Neutrophil (primary cell): ENCODE data around the gene ASB3.
"Not testable (repeated sequence)": the region's sequence is repeated elsewhere in the genome, so short reads cannot be mapped to it uniquely, and the experiment has no call there.

Experiments
- H3K27ac ChIP-seq: fragments of 200-600 bp; sonication (generic); 2 replicates; pipeline ENCODE4 v1.5.1; 2016; ENCODE audit warnings: mild to moderate bottlenecking, moderate library complexity
- H3K27me3 ChIP-seq: fragments of 200-600 bp; sonication (generic); 2 replicates; pipeline ENCODE4 v1.6.0; 2016; ENCODE audit warnings: mild to moderate bottlenecking
- H3K36me3 ChIP-seq: fragments of 200-600 bp; sonication (generic); 2 replicates; pipeline ENCODE4 v1.5.1; 2017
- H3K4me1 ChIP-seq, 2 experiments: fragments of 200-600 bp in 1 of 2; sonication (generic) in 1 of 2; 1 replicate in 1 of 2; 2 replicates in 1 of 2; pipeline versions ENCODE4 v1.5.1 to v1.6.1; 2013 to 2016; ENCODE audit warnings: low read depth in 1 of 2, low read length in 1 of 2, mild to moderate bottlenecking in 1 of 2, moderate library complexity in 1 of 2; ENCODE audit not compliant: control insufficient read depth in 1 of 2, insufficient read depth in 1 of 2
- H3K4me3 ChIP-seq, 2 experiments: fragments of 200-600 bp in 1 of 2; sonication (generic) in 1 of 2; 1 replicate in 1 of 2; 2 replicates in 1 of 2; pipeline ENCODE4 v1.5.1; 2013 to 2016; ENCODE audit warnings: low read depth in 1 of 2, low read length in 1 of 2, mild to moderate bottlenecking in 1 of 2, moderate library complexity in 1 of 2
- H3K9me3 ChIP-seq: fragments of 200-600 bp; sonication (generic); 2 replicates; pipeline ENCODE4 v1.5.1; 2016
- TF ChIP-seq, protein P1 (sequence below): fragments of 200-600 bp; sonication (generic); IDR thresholded peaks from 2 replicates; pipeline ENCODE4 v1.5.1; 2016; ENCODE audit warnings: antibody characterized with exemption

The ASB3 gene

DNA sequence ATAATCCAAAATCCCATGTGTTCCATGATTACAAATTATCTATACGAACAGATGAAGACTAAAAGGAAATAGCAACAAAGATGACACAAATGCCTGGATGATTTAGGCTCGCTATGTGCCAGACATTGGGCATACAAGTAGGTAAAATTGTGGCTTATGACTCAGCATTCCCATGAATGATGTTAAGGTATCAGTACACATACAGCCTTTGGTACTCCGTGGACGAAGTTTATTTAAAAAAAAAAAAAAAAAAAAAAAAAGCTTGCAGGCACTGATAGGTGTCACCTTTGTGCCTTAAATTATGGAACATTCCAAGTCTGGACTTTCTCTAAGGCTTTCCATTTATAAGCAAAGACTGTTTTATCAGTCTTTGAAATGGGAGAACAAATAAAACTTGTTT is 16.5 kb downstream of the ASB3 start:
- H3K27me3 ChIP-seq, result no peaks in the 10 kb centered on the region

DNA sequence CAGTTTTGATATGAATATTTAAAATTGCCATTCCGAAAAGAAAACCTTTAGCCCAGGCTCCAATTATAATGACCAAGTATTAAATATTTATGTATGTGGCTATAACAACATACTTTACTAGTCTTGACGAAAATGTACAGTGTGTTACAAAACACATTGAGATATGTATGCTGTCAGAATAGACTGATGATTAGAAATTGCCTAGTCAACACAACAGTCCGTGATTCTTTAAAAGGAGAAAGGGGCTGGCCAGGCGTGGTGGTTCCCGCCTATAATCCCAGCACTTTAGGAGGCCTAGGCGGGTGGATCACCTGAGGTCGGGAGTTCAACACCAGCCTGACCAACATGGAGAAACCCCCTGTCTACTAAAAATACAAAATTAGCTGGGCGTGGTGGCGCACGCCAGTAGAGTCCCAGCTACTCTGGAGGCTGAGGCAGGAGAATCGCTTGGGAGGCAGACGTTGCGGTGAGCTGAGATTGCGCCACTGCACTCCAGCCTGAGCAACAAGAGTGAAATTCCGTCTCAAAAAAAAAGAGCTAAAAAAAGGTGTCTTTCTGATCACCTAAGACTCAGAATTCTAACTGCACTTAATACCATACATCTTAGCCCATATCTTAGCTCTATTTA is 17.3 kb downstream of the ASB3 start:
- no peak overlapping the region for H3K27ac ChIP-seq
- TF ChIP-seq, protein P1, sequence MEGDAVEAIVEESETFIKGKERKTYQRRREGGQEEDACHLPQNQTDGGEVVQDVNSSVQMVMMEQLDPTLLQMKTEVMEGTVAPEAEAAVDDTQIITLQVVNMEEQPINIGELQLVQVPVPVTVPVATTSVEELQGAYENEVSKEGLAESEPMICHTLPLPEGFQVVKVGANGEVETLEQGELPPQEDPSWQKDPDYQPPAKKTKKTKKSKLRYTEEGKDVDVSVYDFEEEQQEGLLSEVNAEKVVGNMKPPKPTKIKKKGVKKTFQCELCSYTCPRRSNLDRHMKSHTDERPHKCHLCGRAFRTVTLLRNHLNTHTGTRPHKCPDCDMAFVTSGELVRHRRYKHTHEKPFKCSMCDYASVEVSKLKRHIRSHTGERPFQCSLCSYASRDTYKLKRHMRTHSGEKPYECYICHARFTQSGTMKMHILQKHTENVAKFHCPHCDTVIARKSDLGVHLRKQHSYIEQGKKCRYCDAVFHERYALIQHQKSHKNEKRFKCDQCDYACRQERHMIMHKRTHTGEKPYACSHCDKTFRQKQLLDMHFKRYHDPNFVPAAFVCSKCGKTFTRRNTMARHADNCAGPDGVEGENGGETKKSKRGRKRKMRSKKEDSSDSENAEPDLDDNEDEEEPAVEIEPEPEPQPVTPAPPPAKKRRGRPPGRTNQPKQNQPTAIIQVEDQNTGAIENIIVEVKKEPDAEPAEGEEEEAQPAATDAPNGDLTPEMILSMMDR, result no peak

More for the DNA sequence above, 16.5 kb downstream of the ASB3 start:
- peaks cover 6 to 12% of the 10 kb centered on the region in 2 experiments for H3K4me1 ChIP-seq
- TF ChIP-seq, protein P1, result no peak
- no peak overlapping the region for H3K4me3 ChIP-seq
- no peaks in the 10 kb centered on the region for H3K9me3 ChIP-seq
- H3K27ac ChIP-seq, result no peak overlapping the region
- no peaks in the 10 kb centered on the region for H3K36me3 ChIP-seq

DNA sequence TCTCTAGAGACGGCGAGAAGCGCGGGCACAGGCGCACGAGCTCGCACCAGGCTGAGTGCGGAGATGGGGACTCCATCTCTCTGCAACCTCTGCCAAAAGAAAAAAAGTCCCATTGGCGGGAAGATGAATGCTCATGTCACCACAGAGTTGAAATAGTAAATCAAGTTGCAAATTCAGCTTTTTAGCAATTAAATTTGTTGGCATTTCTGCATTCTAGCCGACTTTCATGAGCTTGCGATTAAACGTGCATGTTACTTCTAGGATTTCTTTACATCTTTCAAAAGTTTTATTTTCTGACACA is 18.6 kb downstream of the ASB3 start:
- Histone ChIP-seq H3K4me3 (peak overlapping the region; percentile 72 to 81), H3K27me3 (no peaks in the 10 kb centered on the region), H3K27ac (no peak overlapping the region), H3K4me1 (peaks cover 6 to 12% of the 10 kb centered on the region in 2 experiments), H3K36me3 (peaks cover 9% of the 10 kb centered on the region), H3K9me3 (no peaks in the 10 kb centered on the region)
- TF ChIP-seq, protein P1, result no peak

More for the DNA sequence above, 17.3 kb downstream of the ASB3 start:
- no peak overlapping the region for H3K4me3 ChIP-seq
- H3K9me3 ChIP-seq, result no peaks in the 10 kb centered on the region
- peaks cover 3% of the 10 kb centered on the region for H3K36me3 ChIP-seq
- H3K27me3 ChIP-seq, result no peaks in the 10 kb centered on the region
- peaks cover 6 to 12% of the 10 kb centered on the region in 2 experiments for H3K4me1 ChIP-seq

DNA sequence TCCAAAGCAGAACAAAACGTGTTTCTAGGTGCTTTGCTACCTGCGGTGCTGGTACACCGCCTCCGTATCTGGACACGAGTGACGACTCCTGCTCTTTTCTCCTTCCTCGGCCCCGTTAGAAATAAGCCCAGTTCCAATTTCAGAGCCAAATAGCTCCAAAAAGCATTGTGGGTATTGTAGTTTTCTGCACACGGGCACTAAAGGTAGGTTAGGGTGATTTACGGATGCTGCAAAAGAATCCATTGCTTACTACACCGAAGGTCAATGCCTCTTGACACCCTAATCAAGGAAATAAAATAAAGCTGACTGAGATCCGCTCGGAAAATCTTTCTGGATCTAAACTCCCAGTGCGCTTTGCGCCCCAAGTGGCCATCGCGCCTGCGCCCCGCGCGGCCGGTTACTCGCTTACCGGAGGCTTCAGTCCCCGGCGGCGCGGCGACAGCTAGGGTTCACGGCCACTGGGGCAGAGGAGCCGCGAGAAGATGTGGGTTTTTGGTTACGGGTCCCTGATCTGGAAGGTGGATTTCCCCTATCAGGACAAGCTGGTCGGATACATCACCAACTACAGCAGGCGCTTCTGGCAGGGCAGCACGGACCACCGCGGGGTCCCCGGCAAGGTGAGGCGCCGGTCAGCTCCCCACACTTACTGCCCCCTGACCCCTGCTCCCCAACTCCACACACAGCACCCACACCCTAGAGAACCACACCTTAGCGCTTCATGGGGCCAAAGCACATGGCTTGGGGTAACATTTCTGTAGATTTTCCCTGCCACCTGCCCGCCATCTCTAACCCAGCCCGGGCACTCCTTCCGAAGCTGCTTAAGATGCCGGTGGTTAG is 19.1 kb downstream of the ASB3 start, which contains the start of gene CHAC2:
Gene CHAC2 (plus strand): TSS at position 400 of the 837 bp plus-strand sequence. CDS start 83 bp downstream, at position 483.
- TF ChIP-seq, protein P1, result no peak
- H3K4me3 ChIP-seq, result peak within 1 kb of the TSS; percentile 72 to 81
- H3K27ac ChIP-seq, result peak within 1 kb of the TSS; percentile 30
- no peaks in the 10 kb centered on the region for H3K27me3 ChIP-seq
- H3K36me3 ChIP-seq, result peaks cover 15% of the 10 kb centered on the region
- peaks cover 6 to 12% of the 10 kb centered on the region in 2 experiments for H3K4me1 ChIP-seq
- H3K9me3 ChIP-seq, result no peaks in the 10 kb centered on the region

DNA sequence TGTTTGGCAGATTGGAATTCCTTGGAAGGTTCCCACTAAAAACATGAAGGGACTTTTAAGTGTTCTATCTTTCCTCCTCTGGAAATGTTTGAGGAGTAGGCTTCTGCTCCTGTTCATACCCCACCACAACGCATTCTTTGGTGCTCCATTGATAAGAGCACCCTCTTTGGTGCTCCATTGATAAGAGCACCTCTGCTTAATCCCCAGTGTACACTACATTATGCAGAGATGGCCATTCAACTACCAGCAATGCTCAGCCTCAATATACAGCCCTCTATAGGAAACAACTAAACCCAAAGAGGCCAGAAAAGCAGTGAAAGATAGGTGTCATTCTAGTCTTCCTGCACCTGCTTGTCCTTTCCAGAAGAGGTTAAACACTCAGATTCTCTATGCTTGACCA is 21.0 kb downstream of the ASB3 start:
- Histone ChIP-seq H3K4me3 (no peak overlapping the region), H3K27ac (no peak overlapping the region), H3K9me3 (no peaks in the 10 kb centered on the region), H3K36me3 (peaks cover 27% of the 10 kb centered on the region), H3K4me1 (peaks cover 6 to 12% of the 10 kb centered on the region in 2 experiments), H3K27me3 (no peaks in the 10 kb centered on the region)
- TF ChIP-seq, protein P1, result no peak

DNA sequence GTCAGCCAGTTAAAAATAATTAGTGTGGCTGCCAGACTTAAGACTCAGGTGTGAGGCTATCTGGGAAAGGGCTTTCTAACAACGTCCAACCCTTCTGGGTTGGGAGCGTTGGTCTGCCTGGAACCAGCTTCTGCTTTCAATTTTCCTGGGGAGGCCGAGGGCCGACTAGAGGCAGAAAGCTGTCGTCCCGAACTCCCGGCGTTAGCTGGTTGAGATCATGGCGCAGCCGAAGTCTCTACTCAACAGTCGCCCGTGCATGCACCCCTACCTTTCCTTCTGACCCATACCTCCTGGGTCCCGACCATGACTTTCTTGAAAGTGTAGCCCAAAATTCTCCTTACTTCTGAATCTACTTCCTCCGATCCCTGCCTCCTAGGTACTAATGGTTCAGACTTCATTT is 29.5 kb downstream of the ASB3 start:
- H3K4me3 ChIP-seq, H3K27me3 ChIP-seq, H3K9me3 ChIP-seq, H3K27ac ChIP-seq, H3K4me1 ChIP-seq: not testable (repeated sequence)
- H3K36me3 ChIP-seq, result peaks cover 27% of the 10 kb centered on the region
